Urinary bladder (tissue), 4 donors: ENCODE measurements around the gene GSX1. TPM values are rescaled to one million over a fixed set of nuclear protein-coding genes. Genes with fewer than 3 reads are reported as not detected.

Source experiments
- DNase-seq: peaks from one replicate; pipeline ENCODE4 v3.0.0-alpha.2; 2015; ENCODE audit errors: extremely low spot score
- H3K27ac ChIP-seq: one replicate; pipeline ENCODE4 v1.5.1; 2013; ENCODE audit warnings: low read depth, mild to moderate bottlenecking, moderate library complexity
- H3K36me3 ChIP-seq: one replicate; pipeline ENCODE4 v1.6.1; 2013; ENCODE audit warnings: mild to moderate bottlenecking, moderate library complexity; ENCODE audit not compliant: insufficient read depth
- H3K4me1 ChIP-seq: one replicate; pipeline ENCODE4 v1.6.1; 2013; ENCODE audit warnings: mild to moderate bottlenecking, moderate library complexity; ENCODE audit not compliant: insufficient read depth
- H3K4me3 ChIP-seq: one replicate; pipeline ENCODE4 v1.5.1; 2013; ENCODE audit warnings: low read depth, low read length
- WGBS: extraction: QIAGEN DNeasy Blood & Tissue Kit; methylation state at CpG from one replicate; pipeline ENCODE4 v1.1.7; 2013; 5-methylcytosine and 5-hydroxymethylcytosine counted together
- polyA plus RNA-seq: library from polyadenylated mRNA; stranded (reverse); fragments of 200-250 nt; gene quantifications from one replicate; pipeline ENCODE4 v1.2.3, GENCODE V29; 2013
- small RNA-seq: library from RNA; depleted of rRNA; stranded (forward); fragments of <200 nt; gene quantifications from one replicate; pipeline ENCODE3, GENCODE V24; 2014
- total RNA-seq: library from RNA; depleted of rRNA; stranded (reverse); fragments of >200 nt; gene quantifications from one replicate; pipeline ENCODE4 v1.2.3, GENCODE V29; 2014
- donor health status: healthy with polysubstance abuse.
- donor health status: healthy.

Gene GSX1
- total and polyA plus RNA-seq, 2 donors, result not detected

DNA sequence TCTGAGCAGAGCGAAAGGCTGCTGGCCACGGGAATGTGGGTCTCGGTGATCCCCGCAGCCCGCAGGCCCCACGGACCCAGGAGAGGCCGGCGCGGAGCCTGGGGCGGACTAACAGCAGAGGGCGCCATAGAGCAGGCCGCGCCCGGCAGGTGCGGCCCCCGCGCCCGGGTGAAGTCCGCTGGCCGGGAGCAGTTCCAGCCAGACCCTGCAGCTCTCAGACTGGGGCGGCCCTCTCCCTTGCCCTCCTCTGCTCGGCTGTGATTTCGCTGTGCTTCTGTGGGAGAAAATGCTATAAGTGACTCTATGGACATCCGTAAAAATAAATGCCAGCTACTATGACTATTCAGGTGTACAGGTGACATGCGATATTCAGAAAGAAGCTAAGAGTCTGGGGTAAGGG, 37.7 kb downstream of the GSX1 start:
- WGBS, result 2% methylated on average over 25 of the region's 25 CpGs
- Histone ChIP-seq H3K36me3 (no peaks in the 10 kb centered on the region), H3K27ac (no peak overlapping the region), H3K4me3 (no peak overlapping the region), H3K4me1 (no peaks in the 10 kb centered on the region)
- DNase-seq, result no peak

DNA sequence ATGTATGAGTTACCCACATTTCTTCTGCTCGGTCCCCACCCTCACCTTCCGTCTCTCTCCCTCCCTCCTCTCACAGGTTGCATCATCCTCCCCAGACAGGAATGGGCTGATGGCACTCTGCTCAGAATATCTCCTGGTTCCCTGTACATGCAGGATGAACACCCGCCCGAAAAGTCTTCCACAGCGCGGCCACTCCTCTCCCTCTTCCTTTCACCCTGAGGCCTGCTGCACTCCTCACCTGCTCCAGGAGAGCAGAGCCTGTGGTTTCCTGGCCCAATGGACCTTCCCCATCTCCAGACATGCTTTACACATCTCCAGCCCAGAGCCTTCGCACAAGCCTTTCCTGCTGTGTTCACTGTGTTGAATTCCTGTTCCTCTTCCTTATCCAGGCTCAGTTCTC, 40.9 kb downstream of the GSX1 start:
- Histone ChIP-seq H3K36me3 (no peaks in the 10 kb centered on the region), H3K4me3 (no peak overlapping the region), H3K27ac (no peak overlapping the region), H3K4me1 (no peaks in the 10 kb centered on the region)
- WGBS, result 89% methylated on average over 7 of the region's 7 CpGs
- DNase-seq, result no peak

DNA sequence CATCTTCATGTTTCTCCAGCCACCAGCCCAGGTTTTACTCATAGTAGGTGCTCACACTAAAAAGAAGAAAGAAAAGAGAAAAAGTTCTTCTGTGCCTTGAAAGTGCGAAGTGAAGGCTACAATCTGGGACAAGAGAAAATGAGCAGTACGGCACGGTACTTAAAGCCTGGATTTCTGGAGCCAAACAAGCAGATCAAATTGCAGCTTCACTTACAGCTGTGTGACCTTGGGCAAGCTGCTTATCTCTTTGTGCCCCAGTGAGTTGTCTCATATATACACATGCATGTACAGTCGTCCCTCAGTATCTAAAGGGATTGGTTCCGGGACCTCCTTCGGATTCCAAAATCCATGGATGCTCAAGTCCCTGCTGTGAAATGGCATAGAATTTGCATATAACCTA, 41.8 kb downstream of the GSX1 start:
- Histone ChIP-seq H3K4me1 (no peaks in the 10 kb centered on the region), H3K27ac (no peak overlapping the region), H3K4me3 (no peak overlapping the region), H3K36me3 (no peaks in the 10 kb centered on the region)
- 35% methylated on average over 6 of the region's 6 CpGs for WGBS
- DNase-seq, result no peak

DNA sequence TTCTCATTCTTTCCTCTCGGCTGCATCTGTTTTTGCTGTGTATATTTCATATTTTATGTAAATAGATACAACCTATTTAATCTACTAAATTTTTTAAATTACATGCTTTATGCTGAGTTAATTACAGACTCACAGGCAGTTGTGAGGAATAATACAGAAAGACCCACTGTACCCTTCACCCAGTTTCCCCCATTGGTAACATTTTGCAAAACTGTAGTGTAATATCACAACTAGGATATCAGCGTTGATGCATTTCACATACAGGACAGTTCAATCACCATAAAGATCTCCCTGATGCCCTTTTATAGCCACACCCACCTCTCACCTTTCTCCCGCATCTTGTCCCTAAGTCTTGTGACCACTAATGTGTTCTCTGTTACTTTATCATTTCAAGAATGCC, 43.5 kb downstream of the GSX1 start:
- WGBS, result 85% methylated on average over 3 of the region's 3 CpGs
- DNase-seq, result no peak
- Histone ChIP-seq H3K4me3 (no peak overlapping the region), H3K36me3 (no peaks in the 10 kb centered on the region), H3K4me1 (no peaks in the 10 kb centered on the region), H3K27ac (no peak overlapping the region)

DNA sequence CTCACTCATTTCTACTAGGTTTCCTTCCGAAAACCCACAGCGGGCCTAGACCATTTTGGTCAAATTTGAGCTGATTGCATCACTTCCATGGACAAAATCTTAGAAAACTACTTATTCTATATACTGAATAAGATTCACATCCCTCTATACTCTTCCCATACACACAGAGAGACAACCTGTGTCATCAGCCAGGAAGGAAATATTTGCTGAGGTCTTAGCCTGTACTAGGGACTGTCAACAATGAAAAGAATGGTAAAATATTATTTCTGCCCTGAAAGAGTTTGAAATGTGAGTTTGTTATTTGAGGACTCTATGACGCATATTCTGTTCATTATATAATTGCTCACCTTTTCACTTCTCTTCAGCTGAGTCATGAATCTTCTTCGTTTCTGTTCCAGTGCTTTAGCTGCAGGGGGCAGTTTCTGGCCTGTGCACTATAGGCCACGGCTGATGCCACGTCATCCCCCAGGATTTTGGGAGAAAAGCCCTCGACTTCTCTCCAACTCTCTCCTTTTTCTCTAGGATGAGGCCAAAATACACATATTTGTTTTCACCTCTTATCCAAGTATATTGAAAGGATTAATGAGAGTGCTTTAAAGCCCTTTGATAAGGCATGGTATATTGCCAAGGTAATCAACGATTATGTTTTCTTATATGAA, 47.7 kb downstream of the GSX1 start:
- DNase-seq, result no peak
- 69% methylated on average over 8 of the region's 8 CpGs for WGBS
- no peaks in the 10 kb centered on the region for H3K36me3 ChIP-seq

DNA sequence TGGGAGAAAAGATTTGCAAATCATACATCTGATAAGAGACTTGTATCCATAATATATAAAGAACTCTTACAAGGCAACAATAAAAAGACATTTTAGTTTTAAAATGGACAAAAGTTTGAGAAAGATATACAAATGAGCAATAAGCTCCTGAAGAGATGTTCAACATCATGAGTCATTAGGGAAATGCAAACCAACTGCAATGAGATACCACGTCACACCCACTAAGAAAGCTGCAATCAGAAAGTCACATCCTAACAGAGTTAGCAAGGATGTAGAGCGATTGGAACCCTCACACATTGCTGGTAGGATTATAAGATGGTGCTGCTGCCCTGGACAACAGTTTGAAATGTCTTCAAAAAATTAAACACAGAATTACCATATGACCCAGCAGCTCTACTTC, 50.3 kb downstream of the GSX1 start:
- DNase-seq, result no peak
- Histone ChIP-seq H3K4me1 (no peaks in the 10 kb centered on the region), H3K36me3 (no peaks in the 10 kb centered on the region), H3K4me3 (no peak overlapping the region), H3K27ac (no peak overlapping the region)
- WGBS, result 72% methylated on average over 2 of the region's 2 CpGs

More for the DNA sequence above, 47.7 kb downstream of the GSX1 start:
- Histone ChIP-seq H3K27ac (no peak overlapping the region), H3K4me1 (no peaks in the 10 kb centered on the region), H3K4me3 (no peak overlapping the region)

Small RNAs within 50 kb of the gene (small RNA-seq; reads per million reads assigned to genes)
- not detected for gene RNU6-73P

Other genes with a start within 250 kb of the GSX1 start
- gene LNX2, start 172.0 kb upstream of the GSX1 start, total RNA-seq, result 11.6 TPM
- gene LNX2, start 172.0 kb upstream of the GSX1 start, polyA plus RNA-seq, result 4.8 TPM
- gene POLR1D, start 170.6 kb upstream of the GSX1 start, total RNA-seq, result 64.5 TPM
- gene POLR1D, start 170.6 kb upstream of the GSX1 start, polyA plus RNA-seq, result 132 TPM
- not detected for gene PDX1, start 127.5 kb downstream of the GSX1 start, total RNA-seq
- gene PDX1, start 127.5 kb downstream of the GSX1 start, polyA plus RNA-seq, result not detected
- gene CDX2, start 176.8 kb downstream of the GSX1 start, total RNA-seq, result not detected
- gene CDX2, start 176.8 kb downstream of the GSX1 start, polyA plus RNA-seq, result not detected
- gene URAD, start 196.2 kb downstream of the GSX1 start, total RNA-seq, result not detected
- not detected for gene URAD, start 196.2 kb downstream of the GSX1 start, polyA plus RNA-seq